SK-N-SH (cell line): ENCODE measurements around the gene RAPGEF1. TPM values are rescaled to one million over a fixed set of nuclear protein-coding genes. Genes with fewer than 3 reads are reported as not detected.

Experiments
- CTCF ChIA-PET: fragments of 300-600, 350-600 bp; formaldehyde crosslinking; extraction: SDS; loops from one replicate; lab custom pipeline; 2021; lab: Yijun Ruan, JAX
- POLR2A ChIA-PET: fragments of 350-600 bp; sonication (Branson Sonifier 250); formaldehyde crosslinking; extraction: SDS; loops from one replicate; lab custom pipeline; 2020; ENCODE audit warnings: antibody characterized with exemption, inconsistent platforms; lab: Yijun Ruan, JAX
- DNase-seq: peaks from one replicate; pipeline ENCODE4 v3.0.0; 2012
- H2AFZ ChIP-seq: fragments of 200-600 bp; sonication (generic); 2 replicates; pipeline ENCODE4 v1.8.1; 2016; ENCODE audit warnings: antibody characterized with exemption, mild to moderate bottlenecking, low read depth
- H3F3A ChIP-seq: fragments of 200-600 bp; sonication (generic); replicated peaks from 2 replicates; pipeline ENCODE3; 2016; ENCODE audit warnings: antibody characterized with exemption, mild to moderate bottlenecking; ENCODE audit not compliant: insufficient read depth
- H3K27ac ChIP-seq, 2 experiments: fragments of 200-500 bp in 1 of 2; fragments of 200-600 bp in 1 of 2; sonication (Bioruptor generic) in 1 of 2; sonication (generic), shearing (Covaris generic) in 1 of 2; 2 replicates each; pipeline versions ENCODE4 v1.5.1 to v1.6.1; 2014 to 2016; ENCODE audit warnings: low read depth in 2 of 2, inconsistent platforms in 1 of 2, low read length in 1 of 2, mild to moderate bottlenecking in 1 of 2, mixed read lengths in 1 of 2
- H3K27me3 ChIP-seq: fragments of 200-600 bp; sonication (generic), shearing (Covaris generic); 2 replicates; pipeline ENCODE4 v1.6.1; 2016; ENCODE audit warnings: mixed run types; ENCODE audit not compliant: insufficient read depth
- H3K36me3 ChIP-seq, 2 experiments: fragments of 200-500 bp in 1 of 2; fragments of 200-600 bp in 1 of 2; sonication (Bioruptor generic) in 1 of 2; sonication (generic) in 1 of 2; replicated peaks in 1 of 2; 2 replicates each; pipeline versions ENCODE3 to v1.5.1; 2014 to 2016; ENCODE audit warnings: low read length in 1 of 2, mild to moderate bottlenecking in 1 of 2; ENCODE audit not compliant: insufficient read depth in 2 of 2, control insufficient read depth in 1 of 2
- H3K4me1 ChIP-seq, 2 experiments: fragments of 200-500 bp in 1 of 2; fragments of 200-600 bp in 1 of 2; sonication (Bioruptor generic) in 1 of 2; sonication (generic), shearing (Covaris generic) in 1 of 2; 2 replicates each; pipeline versions ENCODE4 v1.5.1 to v1.6.1; 2014 to 2016; ENCODE audit warnings: low read depth in 1 of 2, low read length in 1 of 2, mixed run types in 1 of 2; ENCODE audit not compliant: insufficient read depth in 2 of 2, control insufficient read depth in 1 of 2
- H3K4me2 ChIP-seq: fragments of 200-600 bp; sonication (generic), shearing (Covaris generic); 2 replicates; pipeline ENCODE4 v1.6.1; 2017; ENCODE audit warnings: mixed run types
- H3K4me3 ChIP-seq, 2 experiments: fragments of 200-500 bp in 1 of 2; fragments of 200-600 bp in 1 of 2; sonication (Bioruptor generic) in 1 of 2; sonication (generic), shearing (Covaris generic) in 1 of 2; 2 replicates each; pipeline versions ENCODE4 v1.5.1 to v1.8.1; 2014 to 2016; ENCODE audit warnings: low read depth in 2 of 2, inconsistent platforms in 1 of 2, low read length in 1 of 2, mild to moderate bottlenecking in 1 of 2, mixed read lengths in 1 of 2, moderate library complexity in 1 of 2
- H3K79me2 ChIP-seq: fragments of 200-600 bp; sonication (generic); 2 replicates; pipeline ENCODE4 v1.8.1; 2017; ENCODE audit warnings: mild to moderate bottlenecking; ENCODE audit not compliant: insufficient read depth
- H3K9ac ChIP-seq: fragments of 200-600 bp; sonication (generic); 2 replicates; pipeline ENCODE4 v1.6.1; 2017; ENCODE audit warnings: mixed run types
- H3K9me2 ChIP-seq: fragments of 200-600 bp; sonication (generic); 2 replicates; pipeline ENCODE4 v1.6.1; 2017; ENCODE audit warnings: mixed run types
- H3K9me3 ChIP-seq: fragments of 200-600 bp; sonication (generic); 2 replicates; pipeline ENCODE4 v1.6.1; 2017; ENCODE audit warnings: mixed run types, mild to moderate bottlenecking, moderate library complexity
- H4K20me1 ChIP-seq: fragments of 200-600 bp; sonication (generic); 2 replicates; pipeline ENCODE4 v1.6.1; 2017; ENCODE audit warnings: mild to moderate bottlenecking, mixed run types; ENCODE audit not compliant: insufficient read depth
- ELF1 ChIP-seq: IDR thresholded peaks from 2 replicates; pipeline ENCODE4 v1.4.0; 2012
- FOXJ3 ChIP-seq: sonication (generic); formaldehyde crosslinking; IDR thresholded peaks from 2 replicates; pipeline ENCODE4 v1.5.1; 2020; ENCODE audit warnings: mild to moderate bottlenecking, missing genetic modification reagents
- FOXM1 ChIP-seq: IDR thresholded peaks from 2 replicates; pipeline ENCODE4 v1.4.0; 2012; ENCODE audit warnings: low read depth, mild to moderate bottlenecking
- GATA2 ChIP-seq: sonication (generic); formaldehyde crosslinking; IDR thresholded peaks from 2 replicates; pipeline ENCODE4 v1.5.0; 2020; ENCODE audit warnings: mild to moderate bottlenecking, missing genetic modification reagents
- POLR2AphosphoS5 ChIP-seq: IDR thresholded peaks from 2 replicates; pipeline ENCODE4 v1.6.1; 2012; ENCODE audit warnings: low read depth, low read length
- RAD21 ChIP-seq: IDR thresholded peaks from 2 replicates; pipeline ENCODE4 v1.6.1; 2012; ENCODE audit warnings: mild to moderate bottlenecking, low read length
- REST ChIP-seq: IDR thresholded peaks from 2 replicates; pipeline ENCODE4 v1.6.1; 2012; ENCODE audit warnings: mild to moderate bottlenecking, low read depth, low read length, moderate library complexity
- RXRA ChIP-seq: IDR thresholded peaks from 2 replicates; pipeline ENCODE4 v1.4.0; 2012; ENCODE audit warnings: low read depth, mild to moderate bottlenecking, borderline replicate concordance
- SIN3A ChIP-seq: IDR thresholded peaks from 2 replicates; pipeline ENCODE4 v1.6.1; 2012; ENCODE audit warnings: low read depth, mild to moderate bottlenecking, low read length, moderate library complexity, borderline replicate concordance
- TCF12 ChIP-seq: IDR thresholded peaks from 2 replicates; pipeline ENCODE4 v1.4.0; 2012
- YY1 ChIP-seq: IDR thresholded peaks from 2 replicates; pipeline ENCODE4 v1.4.0; 2012; ENCODE audit warnings: low read depth, mild to moderate bottlenecking
- WGBS: methylation state at CpG from one replicate; pipeline ENCODE4 v1.1.6; 2017; ENCODE audit warnings: low lambda C conversion rate; 5-methylcytosine and 5-hydroxymethylcytosine counted together
- polyA plus RNA-seq, 3 experiments: library from polyadenylated mRNA; depleted of rRNA; stranded (reverse); fragments of >200 nt; gene quantifications; 2 replicates each; pipeline ENCODE4 v1.2.3, GENCODE V29; 2012
- TF ChIP-seq, protein P1 (sequence below): fragments of 200-600 bp; sonication (generic); IDR thresholded peaks from 2 replicates; pipeline ENCODE4 v1.6.1; 2017; ENCODE audit warnings: antibody characterized with exemption, mild to moderate bottlenecking, moderate library complexity

RAPGEF1 gene
- polyA plus RNA-seq, 1 of the 3 experiments (the other 2 are of a cell fraction), result 26.2 TPM

DNA sequence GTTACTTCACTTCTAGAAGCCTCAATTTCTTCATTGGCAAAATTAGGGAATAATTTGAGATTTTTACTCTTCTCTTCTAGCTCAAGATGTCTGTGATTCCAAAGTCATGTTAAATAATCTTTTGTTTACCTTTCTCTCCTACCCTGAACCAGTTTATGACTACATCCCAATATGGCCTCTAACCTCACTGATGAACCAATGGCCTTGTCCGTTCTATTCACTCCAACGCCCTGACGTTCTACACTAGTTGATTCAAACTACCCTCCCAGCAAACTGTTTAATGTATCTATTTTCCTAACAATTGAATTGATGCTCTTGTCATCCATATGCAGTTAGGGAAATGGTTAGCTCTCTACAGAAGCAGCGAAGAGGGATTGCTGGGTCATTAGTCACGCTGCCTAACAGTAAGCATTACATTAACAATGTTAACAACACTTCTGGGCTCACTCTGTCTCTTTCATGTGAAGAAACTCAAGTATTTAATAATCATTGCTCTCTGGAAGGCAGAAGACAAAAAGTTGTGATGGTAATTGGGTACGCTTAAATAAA lies 38.0 kb downstream of the RAPGEF1 start:
- H3K4me3 ChIP-seq, result no peak overlapping the region
- H3K4me2 ChIP-seq, result no peak overlapping the region
- H3K36me3 ChIP-seq, result no peaks in the 10 kb centered on the region
- CTCF ChIA-PET, result interaction anchor here (1.2 kb wide), 1 partner anchor 38 kb away, joined by 3 read pairs; no protein-coding TSS in a partner anchor
- no peaks in the 10 kb centered on the region for H3K9me2 ChIP-seq
- H3K9me3 ChIP-seq, result no peaks in the 10 kb centered on the region
- 96% methylated on average over 6 of the region's 6 CpGs for WGBS
- POLR2A ChIA-PET, result no interaction called here
- no peak overlapping the region for H3K9ac ChIP-seq
- H4K20me1 ChIP-seq, result peaks cover 39% of the 10 kb centered on the region
- H3K79me2 ChIP-seq, result peaks cover 43% of the 10 kb centered on the region
- DNase-seq, result no peak
- no peak for TF ChIP-seq YY1
- no peak for TF ChIP-seq REST
- no peak for TF ChIP-seq SIN3A
- no peak for TF ChIP-seq TCF12
- TF ChIP-seq ELF1, result no peak
- no peak for TF ChIP-seq RAD21
- TF ChIP-seq FOXM1, result no peak
- TF ChIP-seq, protein P1, sequence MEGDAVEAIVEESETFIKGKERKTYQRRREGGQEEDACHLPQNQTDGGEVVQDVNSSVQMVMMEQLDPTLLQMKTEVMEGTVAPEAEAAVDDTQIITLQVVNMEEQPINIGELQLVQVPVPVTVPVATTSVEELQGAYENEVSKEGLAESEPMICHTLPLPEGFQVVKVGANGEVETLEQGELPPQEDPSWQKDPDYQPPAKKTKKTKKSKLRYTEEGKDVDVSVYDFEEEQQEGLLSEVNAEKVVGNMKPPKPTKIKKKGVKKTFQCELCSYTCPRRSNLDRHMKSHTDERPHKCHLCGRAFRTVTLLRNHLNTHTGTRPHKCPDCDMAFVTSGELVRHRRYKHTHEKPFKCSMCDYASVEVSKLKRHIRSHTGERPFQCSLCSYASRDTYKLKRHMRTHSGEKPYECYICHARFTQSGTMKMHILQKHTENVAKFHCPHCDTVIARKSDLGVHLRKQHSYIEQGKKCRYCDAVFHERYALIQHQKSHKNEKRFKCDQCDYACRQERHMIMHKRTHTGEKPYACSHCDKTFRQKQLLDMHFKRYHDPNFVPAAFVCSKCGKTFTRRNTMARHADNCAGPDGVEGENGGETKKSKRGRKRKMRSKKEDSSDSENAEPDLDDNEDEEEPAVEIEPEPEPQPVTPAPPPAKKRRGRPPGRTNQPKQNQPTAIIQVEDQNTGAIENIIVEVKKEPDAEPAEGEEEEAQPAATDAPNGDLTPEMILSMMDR, result no peak
- TF ChIP-seq FOXJ3 (CRISPR knock-in tag), result no peak
- TF ChIP-seq POLR2AphosphoS5, result no peak
- TF ChIP-seq GATA2 (CRISPR knock-in tag), result no peak
- no peak for TF ChIP-seq RXRA
- peaks cover 13 to 29% of the 10 kb centered on the region in 2 experiments; a peak in 2 of 4 replicates for H3K4me1 ChIP-seq
- no peaks in the 10 kb centered on the region for H3K27me3 ChIP-seq
- H3F3A ChIP-seq, result no peaks in the 10 kb centered on the region
- no peak overlapping the region for H2AFZ ChIP-seq
- no peak overlapping the region for H3K27ac ChIP-seq

- H3K4me3 ChIP-seq, result no peak overlapping the region
- H3F3A ChIP-seq, result no peaks in the 10 kb centered on the region
- H2AFZ ChIP-seq, result no peak overlapping the region
- ChIA-PET CTCF (interaction anchor here (1.2 kb wide), 1 partner anchor 39 kb away, joined by 3 read pairs; no protein-coding TSS in a partner anchor), POLR2A (no interaction called here)
- peaks cover 43% of the 10 kb centered on the region for H4K20me1 ChIP-seq
- H3K79me2 ChIP-seq, result peaks cover 39% of the 10 kb centered on the region
- peaks cover 13 to 29% of the 10 kb centered on the region in 2 experiments; a peak in 2 of 4 replicates for H3K4me1 ChIP-seq
- no peak overlapping the region for H3K27ac ChIP-seq
- no peak overlapping the region for H3K9ac ChIP-seq
- no peak overlapping the region for H3K4me2 ChIP-seq
- no peaks in the 10 kb centered on the region for H3K27me3 ChIP-seq
- H3K9me3 ChIP-seq, result no peaks in the 10 kb centered on the region
- no peak for TF ChIP-seq ELF1
- no peak for DNase-seq
- WGBS, result 97% methylated on average over 1 of the region's 1 CpG
- H3K9me2 ChIP-seq, result no peaks in the 10 kb centered on the region
- H3K36me3 ChIP-seq, result no peaks in the 10 kb centered on the region
Measured at GRCh38 chr9:131701436-131701781, 38.5 kb downstream of the RAPGEF1 start.
